GM19324 (cell line): Measurements from ENCODE around the gene CDC42EP2.
A peak's percentile ranks its signal among the peaks of the same experiment; 100 is the strongest.

ENCODE experiments used
- ATAC-seq: cut with Tn5 transposase; IDR thresholded peaks from one replicate; pipeline ENCODE4 v1.9.1; 2021; ENCODE audit warnings: mild to moderate bottlenecking, moderate library complexity; ENCODE audit not compliant: unreplicated experiment, low FRiP score

The CDC42EP2 gene, protein sequence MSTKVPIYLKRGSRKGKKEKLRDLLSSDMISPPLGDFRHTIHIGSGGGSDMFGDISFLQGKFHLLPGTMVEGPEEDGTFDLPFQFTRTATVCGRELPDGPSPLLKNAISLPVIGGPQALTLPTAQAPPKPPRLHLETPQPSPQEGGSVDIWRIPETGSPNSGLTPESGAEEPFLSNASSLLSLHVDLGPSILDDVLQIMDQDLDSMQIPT

DNA sequence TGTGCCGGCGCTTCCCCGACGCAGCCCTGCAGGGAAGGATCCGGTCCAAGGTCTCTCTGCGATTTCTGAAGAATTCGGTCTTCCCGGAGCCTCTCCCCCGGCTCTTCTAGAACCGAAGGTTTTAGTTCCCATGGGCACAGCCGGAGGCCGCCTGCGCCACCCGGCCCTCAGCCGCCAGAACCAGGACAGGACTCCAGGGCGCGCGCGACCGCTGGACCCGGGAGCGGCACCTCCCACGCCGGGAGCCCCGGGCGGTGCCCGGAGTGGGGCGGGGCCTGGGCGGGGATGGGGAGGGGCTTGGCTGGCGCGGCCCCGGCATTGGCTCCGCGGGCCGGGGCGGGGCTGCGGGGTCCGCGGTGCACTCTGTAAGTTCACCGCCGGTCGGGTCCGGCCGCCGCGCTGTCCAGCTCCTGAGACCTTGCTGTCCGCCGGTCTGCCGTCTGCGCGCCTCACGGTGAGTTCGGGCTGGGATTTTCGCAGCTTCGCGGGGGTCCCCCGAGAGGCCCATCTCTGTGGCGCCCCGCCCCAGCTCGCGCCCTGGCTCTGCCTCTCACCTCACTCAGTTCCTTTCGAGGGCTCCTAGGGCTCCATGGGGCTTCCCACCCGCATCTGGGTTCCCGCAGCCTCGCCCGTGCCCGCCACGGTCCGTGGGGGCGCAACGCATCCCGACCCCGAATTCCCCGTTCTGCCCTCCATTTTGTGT is at the start of gene CDC42EP2:
Gene CDC42EP2, plus strand, starts transcription at position 366 of the 703 bp plus-strand sequence. CDS start 6,033 bp downstream, outside the sequence.
- peak; percentile 80 for ATAC-seq

DNA sequence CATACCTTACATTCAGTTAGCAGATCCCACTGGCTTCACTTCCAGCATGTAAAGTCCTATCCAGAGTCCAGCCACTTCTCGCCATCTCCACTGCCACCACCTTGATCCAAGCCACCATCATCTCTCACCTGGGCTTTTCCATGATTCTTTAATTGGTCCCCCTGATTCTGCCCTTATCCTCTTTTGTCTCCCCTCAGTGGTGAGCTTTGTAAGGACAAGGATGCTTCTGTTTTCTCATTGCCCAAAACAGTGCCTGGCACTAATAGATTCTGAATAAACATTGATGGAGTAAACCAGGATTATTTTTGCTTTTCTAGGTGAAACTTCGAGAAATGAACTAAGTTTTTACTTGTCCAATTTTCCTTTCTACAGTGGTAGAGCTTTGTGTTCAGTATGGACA is 48.5 kb upstream of the CDC42EP2 start:
- no peak for ATAC-seq

DNA sequence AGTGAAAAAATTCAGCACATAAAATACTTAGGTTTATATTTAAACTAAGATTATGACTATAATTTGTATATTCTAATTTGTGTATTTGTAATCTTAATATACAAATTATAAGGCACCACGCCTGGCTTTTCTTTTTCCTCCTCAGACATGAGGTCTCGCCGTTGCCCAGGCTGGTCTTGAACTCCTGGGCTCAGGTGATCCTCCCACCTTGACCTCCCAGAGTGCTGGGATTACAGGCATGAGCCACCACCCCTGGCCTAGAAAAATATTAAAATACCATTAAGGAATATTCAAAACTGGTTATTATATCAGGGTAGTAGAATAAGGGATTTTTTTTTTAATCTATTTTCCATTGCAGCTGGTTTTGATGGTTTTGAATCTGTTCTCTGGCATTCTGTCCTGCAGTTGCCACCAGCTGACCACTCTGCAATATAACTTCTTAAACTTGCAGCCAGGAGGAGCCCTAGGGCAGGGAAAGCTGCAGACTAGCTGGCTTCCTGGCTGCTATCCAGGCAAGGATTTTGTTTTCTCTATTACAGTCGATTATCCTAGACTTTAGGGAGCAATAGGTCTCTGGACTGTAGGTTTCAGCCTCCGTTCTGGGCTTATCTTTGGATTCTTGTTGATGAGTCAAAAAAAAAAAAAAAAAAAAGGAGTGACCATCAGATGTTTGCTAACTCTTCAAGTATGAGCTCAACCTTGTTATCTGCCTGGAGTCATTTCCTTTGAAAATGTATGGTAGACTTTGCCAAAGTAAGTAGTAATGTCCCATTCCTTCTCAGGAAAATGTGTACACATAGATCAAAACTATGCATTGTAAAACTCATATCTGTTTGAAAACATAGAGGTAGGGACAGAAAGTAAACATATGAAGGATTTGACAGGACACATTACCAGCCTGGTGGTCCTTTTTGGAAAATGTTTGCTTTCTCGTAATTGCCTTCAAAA is 39.7 kb upstream of the CDC42EP2 start:
- ATAC-seq, result no peak

DNA sequence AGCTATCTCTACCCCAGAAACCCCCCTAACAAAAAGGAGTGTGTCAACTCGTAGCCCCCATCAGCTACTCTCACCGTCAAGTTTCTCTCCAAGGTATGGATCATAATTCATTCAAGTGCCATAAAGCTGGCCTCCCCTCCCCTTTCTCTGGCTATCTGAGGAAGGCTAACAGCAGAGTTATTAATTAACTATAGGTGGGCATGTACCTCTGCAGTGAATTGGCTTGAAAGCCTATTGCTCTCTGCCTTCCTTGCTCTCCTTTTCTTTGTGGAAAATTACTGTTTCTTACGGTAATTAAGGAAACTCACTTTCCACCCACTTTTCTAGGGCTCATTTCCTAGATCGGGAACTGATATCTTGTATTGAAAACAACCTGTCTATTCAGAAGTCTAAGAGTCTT is 38.8 kb upstream of the CDC42EP2 start:
- no peak for ATAC-seq

DNA sequence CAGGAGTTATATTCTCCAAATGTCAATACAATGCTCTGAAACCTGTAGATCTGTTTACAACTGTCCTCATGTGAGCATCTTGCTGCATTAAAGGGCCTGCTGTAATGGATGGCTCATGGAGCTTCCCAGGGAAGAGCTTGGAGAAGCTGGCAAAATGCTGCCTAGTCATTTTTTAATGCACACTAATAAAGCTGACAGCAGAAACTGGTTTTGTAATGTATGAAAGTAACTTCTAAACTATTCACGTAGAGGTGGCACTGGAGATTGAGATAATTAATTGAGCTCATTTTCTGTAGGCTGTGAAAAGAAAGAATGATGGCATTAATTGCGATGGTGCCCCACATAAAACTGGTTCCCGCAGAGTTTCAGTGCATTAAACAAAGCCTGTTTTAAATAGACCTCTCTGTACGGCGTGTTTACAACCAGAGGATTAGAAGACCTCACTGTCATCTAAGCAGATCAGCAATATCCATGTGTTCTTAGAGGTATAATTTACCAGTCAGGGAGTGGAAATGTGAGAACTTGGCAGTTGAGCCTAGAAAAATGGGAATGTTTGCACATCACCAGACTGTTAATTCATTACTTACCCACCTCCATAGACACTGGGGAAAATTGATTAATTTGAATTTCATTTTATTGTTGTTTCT is 36.9 kb upstream of the CDC42EP2 start:
- no peak for ATAC-seq

DNA sequence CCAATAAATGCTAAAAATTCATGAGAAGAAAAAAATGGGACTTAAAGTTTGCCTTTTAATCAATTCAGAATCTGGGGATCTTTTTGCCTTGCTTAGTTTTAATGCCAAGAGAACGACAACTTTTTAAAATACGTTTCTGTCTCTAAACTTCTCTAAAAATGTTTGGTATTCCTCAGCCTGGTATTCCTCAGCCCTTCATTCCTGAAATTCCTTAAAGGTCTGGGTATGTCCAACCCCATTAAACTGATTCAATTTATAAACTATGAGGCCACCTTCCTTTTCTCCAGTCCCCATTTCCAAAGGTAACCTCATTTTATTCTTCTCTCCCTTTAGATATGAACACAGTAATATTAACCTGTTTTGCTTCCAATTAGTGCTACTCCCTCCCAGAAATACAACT is 36.3 kb upstream of the CDC42EP2 start:
- ATAC-seq, result no peak

DNA sequence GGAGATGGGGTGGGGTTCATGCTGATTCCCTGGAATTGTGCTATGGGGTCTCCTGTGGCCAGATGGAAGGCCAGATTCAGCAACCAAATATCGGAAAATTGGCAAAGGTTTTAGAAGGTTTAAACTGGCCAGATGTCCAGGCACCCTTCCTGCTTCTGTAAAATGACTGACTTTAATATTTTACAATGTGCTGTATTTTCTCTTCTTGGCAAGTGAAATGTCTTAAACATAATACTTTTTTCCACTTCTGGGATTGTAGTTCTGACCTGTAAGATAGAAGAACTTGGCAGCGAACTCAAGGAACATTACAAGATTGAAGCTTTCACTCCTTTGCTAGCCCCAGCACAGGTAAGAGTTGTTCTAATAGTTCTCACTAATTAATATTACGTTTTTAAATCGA is 35.4 kb upstream of the CDC42EP2 start:
- no peak for ATAC-seq

DNA sequence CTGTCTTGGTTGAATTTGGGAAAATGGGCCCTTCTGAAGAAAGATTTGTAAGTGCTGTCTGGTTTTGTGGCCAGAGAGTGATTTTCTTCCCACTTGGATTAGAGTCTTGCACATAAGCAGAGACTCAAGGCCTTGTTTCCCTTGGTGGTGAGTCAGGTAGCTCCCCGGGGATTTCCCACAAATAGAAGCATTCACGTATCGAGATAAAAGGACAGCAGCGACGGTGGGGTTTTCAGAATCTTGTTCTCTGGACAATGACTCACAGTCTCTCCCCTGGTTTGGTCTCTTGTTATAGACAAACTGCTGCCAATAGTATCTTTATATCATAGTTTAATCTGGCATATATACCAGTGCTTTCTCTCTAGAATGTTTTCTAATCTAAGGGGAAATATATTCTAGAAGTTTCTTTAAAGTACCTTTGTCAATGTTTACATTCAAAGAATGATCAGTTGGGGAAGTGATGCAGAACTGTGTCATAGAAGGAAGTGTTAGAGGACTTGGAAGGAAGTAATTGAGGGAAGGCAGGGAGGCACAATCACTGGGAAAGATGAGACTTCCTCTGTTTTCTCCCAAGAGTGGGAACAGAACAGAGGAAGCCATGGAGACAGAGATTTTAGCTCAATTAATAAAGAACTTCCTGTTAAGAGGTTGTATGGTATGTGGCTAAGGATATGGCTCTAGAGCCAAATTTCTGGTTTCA is 34.8 kb upstream of the CDC42EP2 start:
- ATAC-seq, result no peak

DNA sequence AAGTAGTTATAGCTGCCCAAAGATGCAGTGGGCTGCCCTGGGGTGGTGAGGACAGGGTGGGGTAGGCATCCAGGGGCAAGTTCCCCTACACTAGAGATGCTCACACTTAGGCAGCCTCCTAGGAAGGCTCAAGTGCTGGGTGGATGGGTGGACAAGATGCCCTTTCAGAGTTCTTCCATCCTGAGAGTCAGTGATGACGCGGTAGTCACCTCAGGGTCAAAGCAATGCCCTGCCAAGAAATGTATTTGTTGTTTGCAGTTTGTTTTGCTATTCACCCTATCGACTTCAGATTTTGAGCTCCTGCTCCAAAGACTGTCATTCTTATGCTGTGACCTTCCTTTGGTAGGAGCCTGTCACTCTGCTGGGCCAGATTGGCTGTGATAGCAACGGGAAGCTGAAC is 34.0 kb upstream of the CDC42EP2 start:
- ATAC-seq, result no peak

DNA sequence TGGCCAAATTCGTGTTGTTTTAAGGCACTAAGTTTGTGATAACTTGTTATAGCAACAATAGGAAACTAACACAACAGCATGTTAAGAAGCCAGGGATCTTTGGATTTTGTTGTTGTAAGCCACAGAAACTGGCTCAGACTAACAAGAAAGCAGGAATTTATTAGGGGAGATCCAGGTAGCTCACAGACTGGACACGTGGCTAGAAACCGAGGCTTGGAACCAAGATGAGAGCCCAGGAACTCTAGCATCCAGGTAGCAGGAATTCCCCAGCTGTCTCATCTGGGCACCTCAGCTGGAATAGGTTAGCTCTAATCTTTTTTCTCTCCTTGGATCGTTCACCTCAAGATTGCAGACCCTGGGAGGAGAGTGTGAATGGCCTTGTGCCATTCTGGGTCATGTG is 28.0 kb upstream of the CDC42EP2 start:
- ATAC-seq, result no peak

DNA sequence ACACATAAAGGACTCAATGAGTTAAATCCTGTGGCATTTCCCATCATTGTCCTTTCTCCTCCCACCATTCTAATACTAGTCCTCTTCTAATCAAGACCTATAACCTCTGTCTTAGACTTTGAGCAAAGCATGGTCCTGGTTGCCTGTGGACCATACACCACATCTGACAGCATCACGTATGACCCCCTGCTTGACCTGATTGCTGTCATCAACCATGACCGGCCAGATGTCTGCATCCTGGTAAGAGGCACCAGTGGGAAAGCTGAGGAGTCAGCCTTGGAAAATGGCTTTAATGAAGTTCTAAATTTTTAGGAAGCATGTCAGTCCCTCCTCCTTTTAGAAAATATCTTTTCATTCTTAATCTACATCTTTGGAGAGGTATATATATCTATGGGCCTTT is 27.1 kb upstream of the CDC42EP2 start:
- ATAC-seq, result no peak

DNA sequence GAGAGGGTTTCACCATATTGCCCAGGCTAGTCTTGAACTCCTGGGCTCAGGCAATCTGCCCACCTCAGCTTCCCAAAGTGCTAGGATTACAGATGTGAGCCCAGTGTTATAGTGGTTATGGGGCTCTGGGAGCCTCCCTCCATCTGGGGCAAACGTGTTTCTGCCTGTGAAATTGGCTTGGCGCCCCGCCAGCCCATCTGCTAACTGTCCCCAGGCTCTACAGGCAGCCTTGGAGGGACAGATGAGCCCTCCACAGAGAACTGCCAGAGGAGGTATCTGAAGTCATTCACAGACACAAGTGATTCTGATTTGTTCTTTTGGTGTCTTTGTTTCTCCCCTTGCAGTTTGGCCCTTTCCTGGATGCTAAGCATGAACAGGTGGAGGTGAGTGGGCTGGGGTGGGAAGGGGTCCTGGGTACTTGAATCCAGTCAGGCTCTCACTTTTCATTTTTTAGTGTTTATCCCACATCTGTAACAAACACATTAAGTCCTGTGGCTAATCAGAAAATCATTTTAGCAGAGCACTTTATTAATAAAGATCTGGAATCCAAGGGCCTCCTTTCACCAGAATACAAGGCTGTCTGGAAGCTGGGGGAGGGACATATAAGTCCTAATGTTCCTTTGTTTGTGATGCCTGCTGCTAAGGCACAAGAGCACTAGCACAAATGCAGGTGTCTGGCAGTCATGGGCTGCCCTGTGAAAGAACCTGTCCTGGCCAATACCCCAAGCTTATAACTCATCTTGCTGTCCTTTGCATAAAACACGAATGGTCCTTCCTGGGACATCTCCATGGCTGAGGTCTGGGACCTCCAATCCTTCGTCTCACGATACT is 25.7 kb upstream of the CDC42EP2 start:
- ATAC-seq, result no peak

DNA sequence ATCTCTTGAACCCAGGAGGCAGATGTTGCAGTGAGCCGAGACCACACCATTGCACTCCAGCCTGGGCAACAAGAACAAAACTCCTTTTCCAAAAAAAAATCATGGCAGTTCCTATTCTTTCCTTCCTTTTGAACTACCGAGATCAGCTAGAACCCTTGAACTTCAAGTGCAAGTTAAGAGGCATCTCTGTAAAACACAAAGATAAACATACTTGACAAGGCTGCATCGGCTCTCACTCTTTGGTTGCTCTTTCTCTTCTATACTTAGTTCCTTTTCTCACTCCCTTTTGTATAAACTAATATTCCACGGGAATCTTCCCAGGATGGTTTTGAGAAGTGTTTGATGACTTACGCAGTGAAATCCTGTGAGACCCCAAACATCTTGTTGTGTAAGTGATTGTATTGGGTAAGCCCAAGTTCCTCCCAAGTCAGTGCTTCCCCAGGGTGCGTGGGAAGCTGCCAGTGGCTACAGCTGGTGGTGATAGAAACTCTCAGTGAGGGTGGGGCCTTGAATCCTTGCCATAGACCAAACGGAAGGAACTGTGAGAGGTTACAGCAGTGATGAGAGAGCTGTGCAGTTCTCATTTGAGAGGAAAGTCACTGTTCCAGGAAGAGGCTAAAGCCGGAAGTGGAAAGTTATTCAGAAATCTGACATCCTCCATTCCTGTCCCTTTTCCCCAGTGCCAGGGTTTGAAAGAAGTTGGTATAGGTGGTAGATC is 24.1 kb upstream of the CDC42EP2 start:
- ATAC-seq, result no peak

DNA sequence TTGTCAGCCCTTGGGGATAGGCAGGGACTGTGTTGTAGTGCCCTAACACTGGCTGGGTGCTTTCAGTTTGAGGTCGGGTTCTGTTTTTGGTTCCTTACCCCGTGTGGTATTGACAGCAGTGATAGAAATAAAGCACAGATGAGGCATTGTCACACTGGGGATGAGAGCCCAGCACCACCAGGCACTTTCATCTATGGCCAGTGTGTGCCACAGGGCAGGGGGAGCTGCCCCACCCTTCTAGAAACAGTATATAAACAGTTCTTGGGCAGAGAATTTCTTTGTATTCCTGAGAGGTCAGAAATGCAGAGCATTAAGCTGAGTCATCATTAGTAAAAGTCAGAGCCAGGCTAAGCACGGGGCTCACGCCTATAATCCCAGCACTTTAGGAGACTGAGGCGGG is 23.1 kb upstream of the CDC42EP2 start:
- ATAC-seq, result no peak

DNA sequence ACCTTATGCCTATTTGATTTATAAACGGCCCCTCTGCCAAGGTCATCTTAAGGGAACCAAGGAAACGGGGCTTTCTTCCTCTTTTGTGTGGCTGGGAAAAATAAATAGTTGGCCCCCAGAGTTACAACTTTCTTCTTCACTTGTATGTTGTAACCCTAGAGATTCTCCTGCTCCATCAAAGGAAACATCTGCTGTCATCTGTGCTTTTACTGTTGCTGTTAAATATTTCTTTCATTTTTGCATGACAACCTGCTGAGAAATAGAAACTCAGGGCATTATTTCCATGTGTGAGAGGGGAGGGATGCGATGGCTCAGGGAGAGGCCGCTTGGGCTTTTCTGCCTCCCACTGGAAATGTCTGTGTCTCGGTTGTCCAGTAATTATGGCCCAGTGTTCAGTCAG is 21.8 kb upstream of the CDC42EP2 start:
- no peak for ATAC-seq

DNA sequence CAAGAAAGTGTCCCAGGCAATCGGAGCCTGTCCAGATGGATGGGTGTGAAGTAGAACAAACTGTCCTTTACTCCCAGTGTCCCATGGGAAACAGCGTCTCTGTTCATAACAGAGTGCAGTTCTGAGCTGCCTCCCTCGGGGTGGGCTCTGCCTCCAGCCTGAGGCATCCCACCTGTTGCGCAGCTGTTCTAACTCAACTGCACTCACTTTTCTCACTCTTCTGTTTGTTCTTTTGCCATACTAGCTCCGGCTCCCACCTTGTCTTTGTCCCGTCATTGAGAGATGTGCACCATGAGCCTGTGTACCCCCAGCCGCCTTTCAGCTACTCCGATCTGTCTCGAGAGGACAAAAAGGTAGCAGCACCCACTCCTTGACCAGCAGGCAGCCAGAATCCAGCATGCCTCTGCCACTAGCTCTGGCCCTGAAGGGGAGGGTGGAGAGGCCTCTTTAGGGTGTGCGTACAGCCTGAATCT is 20.7 kb upstream of the CDC42EP2 start:
- no peak for ATAC-seq

DNA sequence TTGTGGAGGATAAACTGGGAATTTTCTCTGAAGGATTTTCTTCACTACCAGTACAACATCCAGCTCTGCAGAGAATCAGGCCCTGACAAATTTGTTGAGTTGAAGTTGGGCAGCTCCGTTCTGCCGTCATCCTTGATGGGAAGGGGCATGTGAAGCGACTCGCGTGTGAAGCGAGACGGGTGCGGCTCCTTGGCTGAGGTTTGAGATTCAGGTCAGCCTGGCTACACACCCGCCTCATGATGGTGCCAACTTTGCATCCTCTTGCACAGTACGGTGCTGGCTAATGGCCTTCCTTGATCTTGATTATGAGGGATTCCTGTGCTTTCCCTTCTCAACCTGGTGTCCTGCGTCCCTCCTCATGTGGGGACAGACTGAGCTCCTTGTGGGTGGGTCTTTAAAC is 19.7 kb upstream of the CDC42EP2 start:
- no peak for ATAC-seq

DNA sequence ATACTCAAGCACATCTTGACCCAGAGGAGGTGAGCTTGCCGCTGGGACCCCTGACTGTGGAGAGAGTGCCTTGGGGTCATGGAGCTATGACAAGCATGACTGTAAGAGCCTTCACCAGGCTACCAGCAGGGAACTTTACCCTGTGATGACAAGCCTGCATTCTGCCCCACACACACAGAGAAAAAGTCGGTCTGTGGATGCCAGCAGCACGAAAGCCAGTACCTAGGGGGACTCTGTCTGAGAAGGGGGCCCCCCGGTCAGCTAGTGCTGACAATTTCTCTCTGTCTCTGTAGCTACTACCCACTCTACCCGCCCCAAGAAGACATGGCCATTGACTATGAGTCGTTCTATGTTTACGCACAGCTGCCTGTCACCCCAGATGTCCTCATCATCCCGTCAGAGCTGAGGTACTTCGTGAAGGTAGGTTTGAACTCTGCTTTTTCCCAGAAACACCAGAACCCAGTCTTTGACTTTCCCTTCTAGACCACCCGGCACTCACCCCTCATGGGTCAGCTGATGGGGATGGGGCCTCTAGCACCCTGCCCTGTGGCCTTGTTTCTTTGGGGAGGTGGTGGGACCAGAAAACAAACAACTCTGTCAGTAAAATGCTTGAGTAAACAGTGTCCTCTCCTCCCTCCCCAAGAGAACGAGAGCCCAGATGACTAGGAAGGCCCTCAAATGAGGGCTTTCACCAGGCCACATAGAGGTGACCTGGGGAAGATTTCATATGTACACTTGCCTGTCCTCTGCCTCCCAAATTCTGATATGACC is 18.9 kb upstream of the CDC42EP2 start:
- no peak for ATAC-seq
